Measurements from ENCODE around the gene SF3B2. TPM values are rescaled to one million over a fixed set of nuclear protein-coding genes. Genes with fewer than 3 reads are reported as not detected.

SF3B2 gene
- total RNA-seq, 4 donors from 2014 or later = 97.2 to 223 (median 118) TPM

GRCh38 chr11:66100272-66101065 is 48.3 kb downstream of the SF3B2 start:
- no peak for TF ChIP-seq CTCF (IDR thresholded peaks at IDR 0.05; ENCODE audit: low read depth)

GRCh38 chr11:66101066-66101464 is 48.9 kb downstream of the SF3B2 start:
- TF ChIP-seq CTCF (IDR thresholded peaks at IDR 0.05; ENCODE audit: low read depth) = no peak

GRCh38 chr11:66104057-66104638 is 52.0 kb downstream of the SF3B2 start:
- no peak for TF ChIP-seq CTCF (IDR thresholded peaks at IDR 0.05; ENCODE audit: low read depth)

- TF ChIP-seq CTCF (IDR thresholded peaks at IDR 0.05; ENCODE audit: low read depth) = no peak
These were observed 54.8 kb downstream of the SF3B2 start for GRCh38 chr11:66106786-66107599.

GRCh38 chr11:66107600-66108510 is 55.7 kb downstream of the SF3B2 start:
- TF ChIP-seq CTCF (IDR thresholded peaks at IDR 0.05; ENCODE audit: low read depth) = no peak

GRCh38 chr11:66109294-66109693 is 57.1 kb downstream of the SF3B2 start:
- no peak for TF ChIP-seq CTCF (IDR thresholded peaks at IDR 0.05; ENCODE audit: low read depth)

All from subcutaneous adipose tissue (tissue), 4 donors.